H9 (cell line): ENCODE data around the gene LAYN. TPM values are rescaled to one million over a fixed set of nuclear protein-coding genes. Genes with fewer than 3 reads are reported as not detected.

Experiments
- DNase-seq: peaks from one replicate; pipeline ENCODE4 v3.0.0-alpha.2; 2017
- H2AFZ ChIP-seq: one replicate; pipeline ENCODE4 v1.6.1; 2013; ENCODE audit warnings: mild to moderate bottlenecking, low read length, control low read depth, moderate library complexity
- H2AK5ac ChIP-seq: 2 replicates; pipeline ENCODE4 v1.6.1; 2013; ENCODE audit warnings: low read length, control low read depth, mixed read lengths; ENCODE audit not compliant: insufficient read length
- H2BK120ac ChIP-seq: one replicate; pipeline ENCODE4 v1.6.1; 2013; ENCODE audit warnings: low read depth, mild to moderate bottlenecking, low read length, control low read depth, inconsistent platforms; ENCODE audit not compliant: poor library complexity, severe bottlenecking
- H2BK12ac ChIP-seq: 2 replicates; pipeline ENCODE4 v1.6.1; 2013; ENCODE audit warnings: low read length, control low read depth, mixed read lengths, low read depth; ENCODE audit not compliant: insufficient read length
- H2BK15ac ChIP-seq: 2 replicates; pipeline ENCODE4 v1.6.1; 2013; ENCODE audit warnings: low read depth, low read length, control low read depth
- H2BK20ac ChIP-seq: one replicate; pipeline ENCODE4 v1.6.1; 2013; ENCODE audit warnings: low read depth, mild to moderate bottlenecking, low read length, control low read depth, inconsistent platforms; ENCODE audit not compliant: poor library complexity, severe bottlenecking
- H2BK5ac ChIP-seq: 2 replicates; pipeline ENCODE4 v1.6.1; 2013; ENCODE audit warnings: low read length, control low read depth, mixed read lengths; ENCODE audit not compliant: insufficient read length
- H3K14ac ChIP-seq: 2 replicates; pipeline ENCODE4 v1.6.1; 2013; ENCODE audit warnings: low read length, control low read depth; ENCODE audit not compliant: insufficient read depth
- H3K18ac ChIP-seq: 2 replicates; pipeline ENCODE4 v1.6.1; 2013; ENCODE audit warnings: low read depth, mild to moderate bottlenecking, mixed read lengths, low read length, control low read depth; ENCODE audit not compliant: insufficient read length
- H3K23ac ChIP-seq: 2 replicates; pipeline ENCODE4 v1.6.1; 2013; ENCODE audit warnings: low read length, control low read depth, mixed read lengths, low read depth; ENCODE audit not compliant: insufficient read length
- H3K23me2 ChIP-seq: 2 replicates; pipeline ENCODE4 v1.6.1; 2013; ENCODE audit warnings: low read depth, mild to moderate bottlenecking, mixed read lengths, low read length, control low read depth; ENCODE audit not compliant: insufficient read length, poor library complexity, severe bottlenecking
- H3K27ac ChIP-seq: 2 replicates; pipeline ENCODE4 v1.5.1; 2013; ENCODE audit warnings: low read length, control low read depth, mixed read lengths, low read depth; ENCODE audit not compliant: insufficient read length
- H3K27me3 ChIP-seq: 2 replicates; pipeline ENCODE4 v1.6.1; 2013; ENCODE audit warnings: low read length, control low read depth, inconsistent platforms; ENCODE audit not compliant: insufficient read depth
- H3K4ac ChIP-seq: 2 replicates; pipeline ENCODE4 v1.6.1; 2013; ENCODE audit warnings: low read depth, mild to moderate bottlenecking, control low read depth, inconsistent platforms, low read length, moderate library complexity
- H3K4me1 ChIP-seq: 2 replicates; pipeline ENCODE4 v1.6.1; 2013; ENCODE audit warnings: low read length, control low read depth, inconsistent platforms; ENCODE audit not compliant: insufficient read depth
- H3K4me2 ChIP-seq: 2 replicates; pipeline ENCODE4 v1.6.1; 2013; ENCODE audit warnings: low read length, control low read depth, mixed read lengths; ENCODE audit not compliant: insufficient read length, insufficient read depth
- H3K56ac ChIP-seq: 2 replicates; pipeline ENCODE4 v1.6.1; 2013; ENCODE audit warnings: low read depth, mild to moderate bottlenecking, mixed read lengths, low read length, control low read depth; ENCODE audit not compliant: insufficient read length
- H3K79me1 ChIP-seq: 2 replicates; pipeline ENCODE4 v1.6.1; 2013; ENCODE audit warnings: low read depth, mild to moderate bottlenecking, moderate library complexity, low read length, control low read depth, inconsistent platforms; ENCODE audit not compliant: insufficient read depth, poor library complexity, severe bottlenecking
- H3K79me2 ChIP-seq: 2 replicates; pipeline ENCODE4 v1.6.1; 2013; ENCODE audit warnings: low read length, control low read depth, inconsistent platforms; ENCODE audit not compliant: insufficient read depth
- H3K9ac ChIP-seq: 2 replicates; pipeline ENCODE4 v1.6.1; 2013; ENCODE audit warnings: low read length, control low read depth, mixed read lengths; ENCODE audit not compliant: insufficient read length; ENCODE audit errors: extremely low read depth
- H3K9me3 ChIP-seq: one replicate; pipeline ENCODE4 v1.6.1; 2013; ENCODE audit warnings: low read depth, low read length, inconsistent platforms; ENCODE audit not compliant: control insufficient read depth
- H3T11ph ChIP-seq: one replicate; pipeline ENCODE4 v1.6.1; 2013; ENCODE audit warnings: mild to moderate bottlenecking, low read length, control low read depth, inconsistent platforms
- H4K20me1 ChIP-seq: one replicate; pipeline ENCODE4 v1.6.1; 2013; ENCODE audit not compliant: control insufficient read depth, insufficient read length, insufficient read depth
- H4K5ac ChIP-seq: 2 replicates; pipeline ENCODE4 v1.6.1; 2013; ENCODE audit warnings: low read depth, mild to moderate bottlenecking, mixed read lengths, low read length, control low read depth; ENCODE audit not compliant: insufficient read length
- H4K8ac ChIP-seq: replicated peaks from 2 replicates; pipeline ENCODE4 v1.6.1; 2013; ENCODE audit warnings: low read length, control low read depth, mixed read lengths, low read depth; ENCODE audit not compliant: insufficient read length
- H4K91ac ChIP-seq: 2 replicates; pipeline ENCODE4 v1.6.1; 2013; ENCODE audit warnings: low read depth, mild to moderate bottlenecking, moderate library complexity, mixed read lengths, low read length, control low read depth; ENCODE audit not compliant: insufficient read length
- H3K27ac Mint-ChIP-seq, 3 experiments: 2 replicates in 2 of 3; 3 replicates in 1 of 3; pipeline ENCODE4 v1.8.0; 2020 to 2021; ENCODE audit warnings: mixed read lengths in 3 of 3, mild to moderate bottlenecking in 1 of 3, moderate library complexity in 1 of 3
- H3K27me3 Mint-ChIP-seq: 2 replicates; pipeline ENCODE4 v1.8.0; 2021; ENCODE audit warnings: low read depth, mild to moderate bottlenecking, moderate library complexity, mixed read lengths
- H3K36me3 Mint-ChIP-seq, 3 experiments: 2 replicates in 2 of 3; 3 replicates in 1 of 3; pipeline ENCODE4 v1.8.0; 2020 to 2021; ENCODE audit warnings: low read depth in 3 of 3, mixed read lengths in 3 of 3; ENCODE audit not compliant: insufficient read depth in 1 of 3
- H3K4me1 Mint-ChIP-seq, 2 experiments: 2 replicates each; pipeline ENCODE4 v1.8.0; 2020; ENCODE audit warnings: mixed read lengths in 2 of 2
- H3K4me3 Mint-ChIP-seq, 2 experiments: 2 replicates in 1 of 2; 3 replicates in 1 of 2; pipeline ENCODE4 v1.8.0; 2020 to 2021; ENCODE audit warnings: mild to moderate bottlenecking in 2 of 2, mixed read lengths in 2 of 2, moderate library complexity in 1 of 2
- H3K9me3 Mint-ChIP-seq, 2 experiments: 2 replicates in 1 of 2; 3 replicates in 1 of 2; pipeline ENCODE4 v1.8.0; 2020; ENCODE audit warnings: mild to moderate bottlenecking in 2 of 2, mixed read lengths in 2 of 2, moderate library complexity in 1 of 2
- CTCF ChIP-seq: fragments of 200-600 bp; sonication (generic); conservative IDR thresholded peaks from 3 replicates; pipeline ENCODE4 v1.8.0; 2021; ENCODE audit warnings: antibody characterized with exemption, mild to moderate bottlenecking
- WGBS: extraction: QIAGEN DNeasy Blood & Tissue Kit; methylation state at CpG from one replicate; pipeline ENCODE4 v1.1.7; 2013; ENCODE audit warnings: missing lambda C conversion rate, low lambda C conversion rate, mixed read lengths; ENCODE audit not compliant: insufficient read length; ENCODE audit errors: extremely low coverage; 5-methylcytosine and 5-hydroxymethylcytosine counted together
- total RNA-seq: library from RNA; stranded (reverse); gene quantifications from 2 replicates; pipeline ENCODE4 v1.2.1, GENCODE V29; 2021

The LAYN gene
- total RNA-seq, 1 experiment from 2014 or later = 3.1 TPM

- no peak overlapping the region for H2BK15ac ChIP-seq
- Mint-ChIP-seq H3K27me3 (no peaks in the 10 kb centered on the region), H3K9me3 (no peaks in the 10 kb centered on the region), H3K27ac (no peak overlapping the region), H3K4me3 (no peak overlapping the region), H3K36me3 (no peaks in the 10 kb centered on the region), H3K4me1 (peaks cover 3 to 4% of the 10 kb centered on the region in 2 experiments)
- no CpG with 5 or more reads among the region's 6 CpGs for whole genome bisulfite sequencing
- no peaks in the 10 kb centered on the region for H4K20me1 ChIP-seq
- no peak overlapping the region for H3K4ac ChIP-seq
- H3K9ac ChIP-seq = no peak overlapping the region
- no peak overlapping the region for H3T11ph ChIP-seq
- H3K9me3 ChIP-seq = no peaks in the 10 kb centered on the region
- no peaks in the 10 kb centered on the region for H3K23me2 ChIP-seq
- H4K5ac ChIP-seq = no peak overlapping the region
- no peak for TF ChIP-seq CTCF
- H3K4me1 ChIP-seq = no peaks in the 10 kb centered on the region
- no peak overlapping the region for H2AFZ ChIP-seq
- H3K27ac ChIP-seq = no peak overlapping the region
- H4K8ac ChIP-seq = no peak overlapping the region
- no peak overlapping the region for H2BK12ac ChIP-seq
- H2AK5ac ChIP-seq = no peak overlapping the region
- no peaks in the 10 kb centered on the region for H3K79me1 ChIP-seq
- no peak overlapping the region for H3K23ac ChIP-seq
- DNase-seq = no peak
- no peak overlapping the region for H2BK20ac ChIP-seq
- H3K79me2 ChIP-seq = no peaks in the 10 kb centered on the region
- H2BK5ac ChIP-seq = no peak overlapping the region
- H2BK120ac ChIP-seq = no peak overlapping the region
- no peak overlapping the region for H3K14ac ChIP-seq
- no peak overlapping the region for H4K91ac ChIP-seq
- no peak overlapping the region for H3K4me2 ChIP-seq
- H3K27me3 ChIP-seq = no peaks in the 10 kb centered on the region
- no peak overlapping the region for H3K56ac ChIP-seq
- no peak overlapping the region for H3K18ac ChIP-seq
Measured at GRCh38 chr11:111571829-111572501, 31.4 kb downstream of the LAYN start.
